GM21529 (cell line): ENCODE data around the gene SEZ6L.

Experiments
- ATAC-seq: cut with Tn5 transposase; IDR thresholded peaks from one replicate; pipeline ENCODE4 v1.9.1; 2021; ENCODE audit not compliant: unreplicated experiment

The SEZ6L gene

GRCh38 chr22:26174280-26174679 lies 5.0 kb downstream of the SEZ6L start:
- ATAC-seq = no peak

- no peak for ATAC-seq
Observed at GRCh38 chr22:26182723-26183122, 13.5 kb downstream of the SEZ6L start.

- no peak for ATAC-seq
Observed at GRCh38 chr22:26185190-26185589, 15.9 kb downstream of the SEZ6L start.

- ATAC-seq = no peak
Observed at GRCh38 chr22:26188341-26188740, 19.1 kb downstream of the SEZ6L start.

GRCh38 chr22:26194313-26194712 lies 25.1 kb downstream of the SEZ6L start:
- ATAC-seq = no peak

GRCh38 chr22:26194877-26195276 lies 25.6 kb downstream of the SEZ6L start:
- ATAC-seq = no peak

- ATAC-seq = no peak
Observed at GRCh38 chr22:26196657-26197056, 27.4 kb downstream of the SEZ6L start.

GRCh38 chr22:26197425-26197824 lies 28.2 kb downstream of the SEZ6L start:
- no peak for ATAC-seq

- ATAC-seq = no peak
Observed at GRCh38 chr22:26199665-26200064, 30.4 kb downstream of the SEZ6L start.

GRCh38 chr22:26202280-26202924 lies 33.1 kb downstream of the SEZ6L start:
- ATAC-seq = no peak

GRCh38 chr22:26205494-26205893 lies 36.2 kb downstream of the SEZ6L start:
- no peak for ATAC-seq

- ATAC-seq = no peak
Observed at GRCh38 chr22:26210334-26210733, 41.1 kb downstream of the SEZ6L start.

- no peak for ATAC-seq
Observed at GRCh38 chr22:26213826-26214225, 44.6 kb downstream of the SEZ6L start.

GRCh38 chr22:26214466-26214865 lies 45.2 kb downstream of the SEZ6L start:
- no peak for ATAC-seq

- no peak for ATAC-seq
Observed at GRCh38 chr22:26215736-26216135, 46.5 kb downstream of the SEZ6L start.

GRCh38 chr22:26225207-26225606 lies 55.9 kb downstream of the SEZ6L start:
- no peak for ATAC-seq

GRCh38 chr22:26226538-26227297 lies 57.5 kb downstream of the SEZ6L start:
- ATAC-seq = no peak

- no peak for ATAC-seq
Observed at GRCh38 chr22:26229910-26230309, 60.6 kb downstream of the SEZ6L start.

- ATAC-seq = no peak
Observed at GRCh38 chr22:26234296-26234695, 65.0 kb downstream of the SEZ6L start.

GRCh38 chr22:26235792-26236487 lies 66.7 kb downstream of the SEZ6L start:
- ATAC-seq = no peak

GRCh38 chr22:26236991-26237390 lies 67.7 kb downstream of the SEZ6L start:
- no peak for ATAC-seq

- no peak for ATAC-seq
Observed at GRCh38 chr22:26238596-26238995, 69.3 kb downstream of the SEZ6L start.
